Activated CD8-positive, alpha-beta memory T cell treated with anti-CD3 and anti-CD28 coated beads, Interleukin-2, amount 10 ng/mL, durations not matched to agents 7 days and 5 days (primary cell): ENCODE results near the gene FLNB. TPM values are rescaled to one million over a fixed set of nuclear protein-coding genes. Genes with fewer than 3 reads are reported as not detected.

Experiments
- ATAC-seq: fragments of 150-1000 bp; cut with Tn5 transposase; one replicate; pipeline ENCODE4 v1.10.0; 2021; ENCODE audit warnings: moderate library complexity
- CTCF ChIA-PET: fragments of 350-600 bp; sonication (Branson Sonifier 250); formaldehyde crosslinking; loops from one replicate; lab custom pipeline; 2021; ENCODE audit warnings: antibody characterized with exemption; lab: Charles Lee
- DNase-seq: peaks from one replicate; pipeline ENCODE4 v3.0.0-alpha.2; 2020
- H3K27ac Mint-ChIP-seq: one replicate; pipeline ENCODE4 v1.8.0; 2021; ENCODE audit warnings: mild to moderate bottlenecking, mixed read lengths
- H3K27me3 Mint-ChIP-seq: one replicate; pipeline ENCODE4 v1.8.0; 2021; ENCODE audit warnings: mixed read lengths
- H3K36me3 Mint-ChIP-seq: one replicate; pipeline ENCODE4 v1.8.0; 2021; ENCODE audit warnings: mild to moderate bottlenecking, mixed read lengths
- H3K4me1 Mint-ChIP-seq: one replicate; pipeline ENCODE4 v1.8.0; 2021; ENCODE audit warnings: mixed read lengths
- H3K4me3 Mint-ChIP-seq: one replicate; pipeline ENCODE4 v1.8.0; 2021; ENCODE audit warnings: mild to moderate bottlenecking, moderate library complexity, mixed read lengths
- H3K9me3 Mint-ChIP-seq: one replicate; pipeline ENCODE4 v1.8.0; 2022; ENCODE audit warnings: low read depth, mixed read lengths
- total RNA-seq, 2 experiments: library from RNA; stranded (reverse); gene quantifications; one replicate each; pipeline ENCODE4 v1.2.3, GENCODE V29; 2021

FLNB gene
- total RNA-seq, 2 experiments from 2014 or later = 9.8 to 13.2 TPM

DNA sequence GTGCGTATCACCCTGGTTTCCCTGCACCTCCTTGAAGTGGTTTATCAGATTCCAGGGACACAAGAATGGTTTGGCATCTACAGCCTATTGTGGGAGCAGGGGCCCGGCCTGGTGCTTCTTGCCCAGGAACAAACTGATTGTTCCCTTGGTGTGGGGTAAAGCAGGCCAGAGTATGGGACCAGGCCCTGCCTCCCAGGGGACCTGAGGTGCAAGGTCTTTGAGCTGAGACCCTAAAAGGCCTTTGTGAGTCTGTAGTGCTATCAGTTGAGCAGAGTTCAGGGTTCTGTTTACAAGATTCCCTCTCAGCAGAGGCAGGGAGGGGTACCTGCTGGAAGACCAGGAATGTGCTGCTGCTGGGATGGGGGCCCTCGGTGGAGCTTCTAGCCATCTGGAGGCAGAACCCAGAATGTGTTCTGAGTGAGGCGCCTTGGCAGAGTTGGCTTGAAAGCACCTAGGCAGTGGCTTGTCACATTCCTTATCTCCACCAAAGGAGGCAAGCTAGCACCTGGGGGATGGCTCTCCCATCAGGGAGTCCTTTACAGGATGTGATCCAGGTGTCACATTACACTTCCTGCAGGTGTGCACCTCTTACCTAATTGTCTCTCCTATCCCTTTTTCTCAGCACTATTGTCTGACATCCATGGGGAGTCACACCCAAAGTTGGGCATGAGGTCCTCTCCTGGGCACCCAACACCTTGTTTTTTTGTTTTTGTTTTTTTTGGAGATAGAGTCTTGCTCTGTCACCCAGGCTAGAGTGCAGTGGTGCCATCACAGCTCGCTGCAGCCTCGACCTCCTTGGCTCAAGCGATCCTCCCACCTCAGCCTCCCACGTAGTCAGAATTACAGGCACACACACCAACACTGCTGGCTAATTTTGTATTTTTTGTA lies 13.1 kb downstream of the FLNB start:
- H3K4me1 Mint-ChIP-seq = peaks cover 27% of the 10 kb centered on the region
- H3K27ac Mint-ChIP-seq = no peak overlapping the region

GRCh38 chr3:58021962-58022361 lies 13.7 kb downstream of the FLNB start:
- Mint-ChIP-seq H3K4me3 (no peak overlapping the region), H3K4me1 (peaks cover 27% of the 10 kb centered on the region), H3K9me3 (no peaks in the 10 kb centered on the region), H3K27ac (no peak overlapping the region), H3K36me3 (no peaks in the 10 kb centered on the region), H3K27me3 (peaks cover 5% of the 10 kb centered on the region)
- no peak for DNase-seq
- no peak for ATAC-seq
- CTCF ChIA-PET = interaction anchor here (2.5 kb wide), 1 partner anchor 14 kb away, joined by 8 read pairs; no protein-coding TSS in a partner anchor

More for the DNA sequence above, 13.1 kb downstream of the FLNB start:
- ATAC-seq (no peak), DNase-seq (no peak)
- CTCF ChIA-PET = interaction anchor here (2.5 kb wide), 1 partner anchor 14 kb away, joined by 8 read pairs; no protein-coding TSS in a partner anchor
- no peaks in the 10 kb centered on the region for H3K9me3 Mint-ChIP-seq
- H3K27me3 Mint-ChIP-seq = peaks cover 3% of the 10 kb centered on the region
- H3K4me3 Mint-ChIP-seq = no peak overlapping the region
- no peaks in the 10 kb centered on the region for H3K36me3 Mint-ChIP-seq

GRCh38 chr3:58022490-58022889 lies 14.3 kb downstream of the FLNB start:
- no peak for DNase-seq
- Mint-ChIP-seq H3K4me1 (peaks cover 27% of the 10 kb centered on the region), H3K9me3 (no peaks in the 10 kb centered on the region), H3K27ac (no peak overlapping the region), H3K27me3 (peaks cover 5% of the 10 kb centered on the region), H3K4me3 (no peak overlapping the region), H3K36me3 (no peaks in the 10 kb centered on the region)
- no peak for ATAC-seq
- CTCF ChIA-PET = interaction anchor here (2.5 kb wide), 1 partner anchor 15 kb away, joined by 8 read pairs; no protein-coding TSS in a partner anchor

DNA sequence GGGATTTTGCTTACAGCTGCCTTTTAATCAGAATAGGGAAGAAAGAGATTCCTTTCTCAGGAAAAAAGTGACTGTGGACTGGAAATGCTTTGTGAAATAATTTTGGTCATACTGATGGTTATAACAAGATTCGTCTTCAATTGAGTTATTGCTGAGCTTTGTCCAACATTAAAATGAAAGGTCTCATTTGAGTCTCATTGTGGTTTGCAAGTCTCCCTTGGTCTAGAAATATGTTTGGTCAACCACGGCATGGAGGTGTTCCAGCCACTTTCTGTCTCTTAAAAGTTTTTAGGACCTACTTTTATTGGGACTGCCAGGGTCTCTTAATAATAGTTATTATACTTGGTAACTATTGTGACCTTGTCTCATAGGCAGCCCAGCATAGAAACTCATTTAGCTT lies 15.3 kb downstream of the FLNB start:
- peaks cover 8% of the 10 kb centered on the region for H3K27me3 Mint-ChIP-seq
- H3K4me1 Mint-ChIP-seq = peaks cover 27% of the 10 kb centered on the region
- no peak for DNase-seq
- no peaks in the 10 kb centered on the region for H3K36me3 Mint-ChIP-seq
- H3K4me3 Mint-ChIP-seq = no peak overlapping the region
- no peak for ATAC-seq
- CTCF ChIA-PET = interaction anchor here (0.7 to 2.5 kb wide), 4 partner anchors 12 to 128 kb away, joined by 3 to 8 read pairs (median 4); no protein-coding TSS in a partner anchor
- H3K9me3 Mint-ChIP-seq = no peaks in the 10 kb centered on the region
- no peak overlapping the region for H3K27ac Mint-ChIP-seq

DNA sequence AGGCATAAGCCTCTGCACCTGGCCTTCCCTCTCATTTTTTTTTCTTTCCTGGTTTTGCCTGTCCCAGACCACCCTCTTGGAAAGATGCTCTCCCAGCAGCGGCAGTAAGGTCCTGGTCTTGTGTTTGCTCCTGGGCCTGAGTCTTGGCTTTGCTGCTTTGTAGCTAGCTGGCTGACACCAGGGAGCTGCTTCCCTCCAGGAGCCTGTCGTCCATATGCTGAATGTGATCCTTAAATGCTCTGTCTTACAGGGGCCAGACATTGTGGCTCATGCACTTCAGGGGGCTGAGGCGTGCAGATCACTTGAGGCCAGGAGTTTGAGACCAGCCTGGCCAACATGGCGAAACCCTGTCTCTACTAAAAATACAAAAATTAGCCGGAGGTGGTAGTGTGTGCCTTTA lies 17.2 kb downstream of the FLNB start:
- Mint-ChIP-seq H3K27ac (no peak overlapping the region), H3K9me3 (no peaks in the 10 kb centered on the region), H3K27me3 (peaks cover 8% of the 10 kb centered on the region), H3K4me3 (no peak overlapping the region), H3K4me1 (peaks cover 19% of the 10 kb centered on the region), H3K36me3 (no peaks in the 10 kb centered on the region)
- CTCF ChIA-PET = interaction anchor here (1.3 to 1.5 kb wide), 2 partner anchors 10 to 142 kb away, joined by 3 to 6 read pairs; no protein-coding TSS in a partner anchor
- ATAC-seq (no peak), DNase-seq (no peak)

DNA sequence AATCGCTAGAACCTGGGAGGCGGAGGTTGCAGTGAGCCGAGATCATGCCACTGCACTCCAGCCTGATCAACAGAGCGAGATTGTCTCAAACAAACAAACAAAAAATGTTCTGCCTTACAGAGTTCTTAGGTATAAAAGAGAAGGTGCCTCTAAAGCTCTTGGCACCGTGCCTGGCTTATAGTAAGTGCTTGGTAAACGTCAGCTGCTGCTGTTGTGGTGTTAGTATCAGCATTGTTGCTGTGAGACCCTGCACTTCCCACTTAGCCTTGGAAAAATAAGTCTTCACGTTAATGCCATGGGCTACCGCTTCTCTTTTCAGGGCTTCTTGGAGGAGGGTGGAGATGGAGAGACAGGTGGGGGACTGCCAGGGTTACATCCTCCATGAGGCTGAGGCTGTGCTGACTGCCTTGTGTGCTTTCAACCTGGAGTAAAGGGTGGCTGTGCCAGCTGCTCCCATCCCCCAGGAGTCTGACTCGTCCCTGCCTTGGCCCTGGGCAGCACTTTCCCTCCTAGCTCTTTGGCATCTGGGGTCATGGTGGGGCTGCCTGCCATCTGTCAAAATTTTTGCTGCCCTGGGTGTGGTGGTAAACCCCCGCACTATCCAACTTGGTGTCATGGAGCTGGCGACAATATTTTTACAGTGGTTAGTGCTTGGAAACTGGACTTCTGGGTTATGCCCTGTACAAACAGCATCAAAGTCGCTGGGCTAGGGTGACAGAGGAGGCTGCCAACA lies 17.8 kb downstream of the FLNB start:
- H3K4me1 Mint-ChIP-seq = peaks cover 19% of the 10 kb centered on the region
- no peaks in the 10 kb centered on the region for H3K9me3 Mint-ChIP-seq
- no peak overlapping the region for H3K4me3 Mint-ChIP-seq
- H3K27me3 Mint-ChIP-seq = peaks cover 8% of the 10 kb centered on the region
- no peaks in the 10 kb centered on the region for H3K36me3 Mint-ChIP-seq
- DNase-seq (no peak), ATAC-seq (no peak)
- H3K27ac Mint-ChIP-seq = no peak overlapping the region
- CTCF ChIA-PET = interaction anchor here (1.3 to 1.5 kb wide), 2 partner anchors 10 to 141 kb away, joined by 3 to 6 read pairs; no protein-coding TSS in a partner anchor

DNA sequence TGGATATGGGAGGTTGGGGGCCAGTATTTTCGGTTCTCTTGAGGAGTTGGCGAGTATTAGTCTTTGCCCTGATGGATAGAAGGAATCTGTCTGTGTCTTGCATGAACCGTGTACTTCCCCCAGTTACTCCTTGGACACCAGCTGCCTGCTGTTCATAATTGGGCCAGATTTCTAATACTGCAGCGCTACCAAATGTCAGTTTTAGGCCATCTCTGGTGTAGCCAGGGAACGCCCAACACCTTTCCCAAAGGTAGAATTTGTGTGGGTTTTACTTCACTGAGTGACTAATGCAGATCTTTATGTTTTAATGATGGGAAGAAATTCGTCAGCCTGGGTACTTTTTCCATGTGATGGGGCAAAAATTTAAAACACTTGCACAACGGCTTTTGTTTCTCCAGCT lies 18.4 kb downstream of the FLNB start:
- Mint-ChIP-seq H3K4me1 (peaks cover 19% of the 10 kb centered on the region), H3K36me3 (no peaks in the 10 kb centered on the region), H3K27ac (no peak overlapping the region), H3K27me3 (peaks cover 8% of the 10 kb centered on the region), H3K4me3 (no peak overlapping the region), H3K9me3 (no peaks in the 10 kb centered on the region)
- DNase-seq = no peak
- CTCF ChIA-PET = no interaction called here
- no peak for ATAC-seq

- ATAC-seq = no peak
- Mint-ChIP-seq H3K27ac (no peak overlapping the region), H3K4me3 (no peak overlapping the region)
Measured at GRCh38 chr3:58027704-58028317, 19.6 kb downstream of the FLNB start.

GRCh38 chr3:58028902-58029301 lies 20.7 kb downstream of the FLNB start:
- no peak overlapping the region for H3K27ac Mint-ChIP-seq
- peaks cover 8% of the 10 kb centered on the region for H3K4me1 Mint-ChIP-seq
- peaks cover 8% of the 10 kb centered on the region for H3K27me3 Mint-ChIP-seq
- no peaks in the 10 kb centered on the region for H3K36me3 Mint-ChIP-seq
- DNase-seq (no peak), ATAC-seq (no peak)
- no peaks in the 10 kb centered on the region for H3K9me3 Mint-ChIP-seq
- CTCF ChIA-PET = interaction anchor here (0.7 to 1.4 kb wide), 3 partner anchors 137 to 740 kb away, joined by 3 to 4 read pairs (median 3); no protein-coding TSS in a partner anchor
- H3K4me3 Mint-ChIP-seq = no peak overlapping the region

More at GRCh38 chr3:58027704-58028317, 19.6 kb downstream of the FLNB start:
- Mint-ChIP-seq H3K36me3 (no peaks in the 10 kb centered on the region), H3K27me3 (peaks cover 8% of the 10 kb centered on the region), H3K4me1 (peaks cover 13% of the 10 kb centered on the region), H3K9me3 (no peaks in the 10 kb centered on the region)
- DNase-seq = no peak
- CTCF ChIA-PET = interaction anchor here (1.1 kb wide), 1 partner anchor 138 kb away, joined by 3 read pairs; no protein-coding TSS in a partner anchor

GRCh38 chr3:58029842-58030584 lies 21.8 kb downstream of the FLNB start:
- DNase-seq (no peak), ATAC-seq (no peak)
- H3K36me3 Mint-ChIP-seq = no peaks in the 10 kb centered on the region
- peaks cover 8% of the 10 kb centered on the region for H3K27me3 Mint-ChIP-seq
- no peak overlapping the region for H3K4me3 Mint-ChIP-seq
- CTCF ChIA-PET = interaction anchor here (0.6 to 1.4 kb wide), 3 partner anchors 22 to 148 kb away, joined by 3 to 4 read pairs (median 3); partner anchors contain the start of gene FLNB
- no peaks in the 10 kb centered on the region for H3K9me3 Mint-ChIP-seq
- peaks cover 18% of the 10 kb centered on the region for H3K4me1 Mint-ChIP-seq
- H3K27ac Mint-ChIP-seq = no peak overlapping the region

- Mint-ChIP-seq H3K36me3 (peaks cover 1% of the 10 kb centered on the region), H3K27ac (no peak overlapping the region), H3K9me3 (no peaks in the 10 kb centered on the region), H3K4me1 (peaks cover 39% of the 10 kb centered on the region), H3K4me3 (no peak overlapping the region), H3K27me3 (peaks cover 9% of the 10 kb centered on the region)
- CTCF ChIA-PET = interaction anchor here (1.4 to 1.6 kb wide), 2 partner anchors 19 to 24 kb away, joined by 5 to 6 read pairs; partner anchors contain the start of gene FLNB
- DNase-seq (no peak), ATAC-seq (no peak)
Measured at GRCh38 chr3:58032186-58032585, 24.0 kb downstream of the FLNB start.
